Measurements from ENCODE around the gene CRTAP. TPM values are rescaled to one million over a fixed set of nuclear protein-coding genes. Genes with fewer than 3 reads are reported as not detected.
A peak's percentile ranks its signal among the peaks of the same experiment; 100 is the strongest.
"Not testable (repeated sequence)": the region's sequence is repeated elsewhere in the genome, so short reads cannot be mapped to it uniquely, and the experiment has no call there.

Gene CRTAP
- 10 to 100 TPM; 39.2 to 43.4 TPM for total RNA-seq

GRCh38 chr3:33113772-33114621 lies at the start of gene CRTAP:
Gene CRTAP, plus strand, starts transcription at chr3:33114014. Its CDS starts 64 bp downstream, at chr3:33114078.
- Mint-ChIP-seq H3K27ac (peak within 1 kb of the TSS; percentile 73), H3K36me3 (ENCODE audit: low read depth) (no peaks in the 10 kb centered on the region), H3K4me3 (peak within 1 kb of the TSS; percentile 77), H3K9me3 (ENCODE audit: low read depth) (no peaks in the 10 kb centered on the region), H3K27me3 (no peaks in the 10 kb centered on the region), H3K4me1 (peaks cover 47% of the 10 kb centered on the region)
- intact Hi-C loops (cut with DNase I, micrococcal nuclease), result loop anchor here (1.0 to 10.0 kb wide), 9 partner anchors 17 to 603 kb away; partner anchors contain the start of genes GLB1 (in 2 of the 2), TMPPE (in 2 of the 2), CLASP2 (in 1 of the 2) and DYNC1LI1 (in 1 of the 2)
- POLR2A ChIA-PET, result no interaction called here
- DNase-seq (peak; percentile 93), ATAC-seq (peak; percentile 87)
- CTCF ChIA-PET, result interaction anchor here (0.7 to 2.0 kb wide), 6 partner anchors 10 to 267 kb away, joined by 3 to 7 read pairs (median 4); no protein-coding TSS in a partner anchor

DNA sequence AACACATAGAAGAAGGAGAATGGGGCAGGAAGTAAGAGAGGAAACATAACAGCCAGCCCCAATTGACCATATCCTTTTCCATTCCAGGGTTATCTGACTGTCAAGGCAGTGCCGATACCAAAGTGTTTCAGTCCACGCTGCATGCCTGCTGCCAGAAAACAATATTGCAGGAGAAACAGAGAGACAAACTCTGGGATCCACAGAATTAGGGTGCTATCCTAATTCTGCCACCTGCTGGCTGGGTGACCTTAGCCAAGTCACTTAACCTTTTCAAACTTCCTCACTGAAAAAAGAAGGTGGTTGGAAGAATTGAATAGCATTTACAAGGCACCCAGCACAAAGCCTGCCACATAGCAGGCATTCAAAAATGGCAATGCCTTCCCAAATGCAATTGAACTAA lies 48.9 kb upstream of the CRTAP start:
- no peak for ATAC-seq
- ChIA-PET CTCF (interaction anchor here (1.5 to 6.5 kb wide), 2 partner anchors 9 to 117 kb away, joined by 4 to 53 read pairs; partner anchors contain the start of gene CCR4), POLR2A (no interaction called here)
- Mint-ChIP-seq H3K4me1 (peaks cover 65% of the 10 kb centered on the region), H3K36me3 (ENCODE audit: low read depth) (peaks cover 56% of the 10 kb centered on the region), H3K27ac (no peak overlapping the region), H3K27me3 (no peaks in the 10 kb centered on the region), H3K9me3 (ENCODE audit: low read depth) (no peaks in the 10 kb centered on the region), H3K4me3 (no peak overlapping the region)
- intact Hi-C loops (cut with DNase I, micrococcal nuclease), result loop anchor here (1.0 to 5.0 kb wide), 2 partner anchors 47 to 118 kb away; partner anchors contain the start of gene CRTAP (in 1 of the 2)
- peak; percentile 69 for DNase-seq

DNA sequence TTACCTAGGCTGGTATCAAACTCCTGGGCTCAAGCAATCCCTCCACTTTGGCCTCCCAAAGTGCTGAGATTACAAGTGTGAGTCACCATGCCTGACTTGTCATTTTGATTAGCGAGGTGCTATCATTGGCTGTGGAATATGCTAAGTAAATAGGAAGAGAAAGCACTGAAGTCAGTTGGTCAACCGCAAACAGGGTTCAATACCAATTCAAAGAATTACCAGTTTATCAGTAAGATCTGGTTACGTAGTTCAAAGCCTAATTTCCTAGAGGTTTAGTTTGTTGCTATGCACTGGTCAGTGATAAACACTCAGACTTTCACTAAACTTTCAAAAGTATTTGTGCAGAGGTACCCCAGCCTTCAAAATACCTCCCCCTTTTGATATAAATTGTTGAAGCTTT lies 46.3 kb upstream of the CRTAP start:
- H3K27ac Mint-ChIP-seq, result no peak overlapping the region

GRCh38 chr3:33069862-33070261 lies 44.0 kb upstream of the CRTAP start:
- H3K36me3 Mint-ChIP-seq (ENCODE audit: low read depth), result peaks cover 37% of the 10 kb centered on the region
- H3K27me3 Mint-ChIP-seq; ATAC-seq; H3K4me3 Mint-ChIP-seq; DNase-seq; POLR2A ChIA-PET; H3K27ac Mint-ChIP-seq; H3K9me3 Mint-ChIP-seq (ENCODE audit: low read depth): not testable (repeated sequence)
- CTCF ChIA-PET, result interaction anchor here (0.6 to 9.4 kb wide), 10 partner anchors 9 to 895 kb away, joined by 3 to 190 read pairs (median 4); partner anchors contain the start of gene CCR4
- intact Hi-C loops (cut with DNase I, micrococcal nuclease), result loop anchor here in 1 of 2 experiments (10.0 kb wide), 1 partner anchor 315 kb away; no protein-coding TSS in a partner anchor
- peaks cover 39% of the 10 kb centered on the region for H3K4me1 Mint-ChIP-seq

More for the DNA sequence above, 46.3 kb upstream of the CRTAP start:
- peaks cover 48% of the 10 kb centered on the region for H3K36me3 Mint-ChIP-seq (ENCODE audit: low read depth)
- H3K9me3 Mint-ChIP-seq (ENCODE audit: low read depth), result no peaks in the 10 kb centered on the region
- no peak overlapping the region for H3K4me3 Mint-ChIP-seq
- POLR2A ChIA-PET, result no interaction called here
- ATAC-seq, result no peak
- H3K4me1 Mint-ChIP-seq, result peaks cover 56% of the 10 kb centered on the region
- no peaks in the 10 kb centered on the region for H3K27me3 Mint-ChIP-seq
- no peak for DNase-seq
- intact Hi-C loops (cut with DNase I, micrococcal nuclease), result no loop called here
- CTCF ChIA-PET, result interaction anchor here (1.1 to 9.4 kb wide), 2 partner anchors 21 to 117 kb away, joined by 5 to 190 read pairs; partner anchors contain the start of gene CCR4

- H3K27ac Mint-ChIP-seq, result no peak overlapping the region
- H3K4me1 Mint-ChIP-seq, result peaks cover 31% of the 10 kb centered on the region
- peaks cover 29% of the 10 kb centered on the region for H3K36me3 Mint-ChIP-seq (ENCODE audit: low read depth)
- intact Hi-C loops (cut with DNase I, micrococcal nuclease), result loop anchor here in 1 of 2 experiments (10.0 kb wide), 1 partner anchor 316 kb away; no protein-coding TSS in a partner anchor
- ATAC-seq, result no peak
- no peaks in the 10 kb centered on the region for H3K27me3 Mint-ChIP-seq
- POLR2A ChIA-PET, result no interaction called here
- H3K9me3 Mint-ChIP-seq (ENCODE audit: low read depth), result no peaks in the 10 kb centered on the region
- DNase-seq, result no peak
- H3K4me3 Mint-ChIP-seq, result no peak overlapping the region
- CTCF ChIA-PET, result interaction anchor here (0.7 to 9.4 kb wide), 6 partner anchors 11 to 121 kb away, joined by 3 to 190 read pairs (median 5); partner anchors contain the start of gene CCR4
Observed at GRCh38 chr3:33071181-33071580, 42.6 kb upstream of the CRTAP start.

DNA sequence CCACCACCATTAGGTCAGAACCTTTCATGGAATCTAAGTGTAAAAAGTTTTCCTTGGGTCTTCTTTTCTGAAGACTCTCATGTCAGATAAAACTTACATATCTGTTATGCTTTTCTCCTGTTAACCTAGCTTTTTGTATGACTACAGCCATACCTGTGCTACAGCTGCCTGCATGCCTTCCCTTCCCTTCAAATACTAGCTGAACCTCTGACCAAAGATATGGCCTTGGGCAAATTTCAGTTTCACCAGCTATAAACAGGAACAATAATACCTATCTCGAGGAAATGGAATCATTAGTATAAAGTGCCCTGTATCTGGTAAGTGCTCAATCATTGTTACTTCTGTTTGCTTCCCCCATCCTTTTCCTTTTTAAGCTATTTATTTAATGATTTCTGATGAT lies 41.9 kb upstream of the CRTAP start:
- H3K4me1 Mint-ChIP-seq, result peaks cover 31% of the 10 kb centered on the region
- no peak overlapping the region for H3K4me3 Mint-ChIP-seq
- ChIA-PET CTCF (interaction anchor here (0.7 to 9.4 kb wide), 6 partner anchors 27 to 122 kb away, joined by 3 to 190 read pairs (median 3); partner anchors contain the start of gene CCR4), POLR2A (no interaction called here)
- no peak overlapping the region for H3K27ac Mint-ChIP-seq
- H3K27me3 Mint-ChIP-seq, result no peaks in the 10 kb centered on the region
- H3K9me3 Mint-ChIP-seq (ENCODE audit: low read depth), result no peaks in the 10 kb centered on the region
- intact Hi-C loops (cut with DNase I, micrococcal nuclease), result loop anchor here in 1 of 2 experiments (10.0 kb wide), 1 partner anchor 317 kb away; no protein-coding TSS in a partner anchor
- peaks cover 32% of the 10 kb centered on the region for H3K36me3 Mint-ChIP-seq (ENCODE audit: low read depth)
- no peak for DNase-seq
- no peak for ATAC-seq

GRCh38 chr3:33074217-33075067 lies 39.4 kb upstream of the CRTAP start:
- ChIA-PET CTCF (interaction anchor here (0.6 to 9.4 kb wide), 39 partner anchors 9 to 298 kb away, joined by 3 to 190 read pairs (median 4); partner anchors contain the start of genes CCR4 and CRTAP), POLR2A (interaction anchor here (0.6 kb wide), 1 partner anchor 68 kb away, joined by 4 read pairs; no protein-coding TSS in a partner anchor)
- Mint-ChIP-seq H3K27ac (peak overlapping the region; percentile 17), H3K4me3 (no peak overlapping the region), H3K4me1 (peaks cover 26% of the 10 kb centered on the region), H3K27me3 (no peaks in the 10 kb centered on the region), H3K36me3 (ENCODE audit: low read depth) (peaks cover 17% of the 10 kb centered on the region), H3K9me3 (ENCODE audit: low read depth) (no peaks in the 10 kb centered on the region)
- ATAC-seq (peak; percentile 91), DNase-seq (peak; percentile 83)
- intact Hi-C loops (cut with DNase I, micrococcal nuclease), result loop anchor here (1.0 to 10.0 kb wide), 4 partner anchors 27 to 320 kb away; no protein-coding TSS in a partner anchor

DNA sequence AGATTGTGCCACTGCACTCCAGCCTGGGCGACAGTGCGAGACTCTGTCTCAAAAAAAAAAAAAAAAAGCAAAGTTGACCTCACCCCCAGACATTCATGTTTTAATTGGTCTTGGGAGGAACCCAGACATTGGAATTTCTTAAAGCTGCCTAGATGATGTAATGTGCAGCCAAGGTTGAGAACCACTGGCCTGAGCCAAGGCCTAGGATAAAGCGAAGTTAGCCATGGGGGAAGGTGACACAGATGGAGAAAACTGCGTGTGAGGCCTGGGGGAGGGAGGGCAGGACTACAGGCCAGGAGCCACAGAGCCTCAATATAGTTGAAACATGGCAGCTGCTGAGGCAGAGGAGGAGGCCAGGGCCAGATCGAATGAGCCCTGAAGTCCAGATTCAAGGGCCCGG lies 37.8 kb upstream of the CRTAP start:
- Mint-ChIP-seq H3K4me3 (no peak overlapping the region), H3K4me1 (peaks cover 21% of the 10 kb centered on the region), H3K36me3 (ENCODE audit: low read depth) (peaks cover 9% of the 10 kb centered on the region), H3K27ac (peak overlapping the region; percentile 23), H3K9me3 (ENCODE audit: low read depth) (no peaks in the 10 kb centered on the region), H3K27me3 (no peaks in the 10 kb centered on the region)
- ChIA-PET CTCF (interaction anchor here (0.5 to 9.4 kb wide), 7 partner anchors 9 to 201 kb away, joined by 3 to 190 read pairs (median 5); partner anchors contain the start of gene CCR4), POLR2A (no interaction called here)
- ATAC-seq (no peak), DNase-seq (no peak)
- intact Hi-C loops (cut with DNase I, micrococcal nuclease), result loop anchor here in 1 of 2 experiments (10.0 kb wide), 1 partner anchor 321 kb away; no protein-coding TSS in a partner anchor

GRCh38 chr3:33076952-33077351 lies 36.9 kb upstream of the CRTAP start:
- DNase-seq (no peak), ATAC-seq (no peak)
- H3K27ac Mint-ChIP-seq, result no peak overlapping the region
- intact Hi-C loops (cut with DNase I, micrococcal nuclease), result loop anchor here in 1 of 2 experiments (10.0 kb wide), 1 partner anchor 322 kb away; no protein-coding TSS in a partner anchor
- ChIA-PET CTCF (interaction anchor here (1.2 kb wide), 1 partner anchor 129 kb away, joined by 3 read pairs; no protein-coding TSS in a partner anchor), POLR2A (no interaction called here)
- H3K27me3 Mint-ChIP-seq, result no peaks in the 10 kb centered on the region
- H3K9me3 Mint-ChIP-seq (ENCODE audit: low read depth), result no peaks in the 10 kb centered on the region
- peaks cover 12% of the 10 kb centered on the region for H3K4me1 Mint-ChIP-seq
- no peak overlapping the region for H3K4me3 Mint-ChIP-seq
- peaks cover 6% of the 10 kb centered on the region for H3K36me3 Mint-ChIP-seq (ENCODE audit: low read depth)

GRCh38 chr3:33077976-33078375 lies 35.8 kb upstream of the CRTAP start:
- Mint-ChIP-seq H3K27me3 (no peaks in the 10 kb centered on the region), H3K4me1 (peaks cover 9% of the 10 kb centered on the region), H3K4me3 (no peak overlapping the region), H3K36me3 (ENCODE audit: low read depth) (peaks cover 4% of the 10 kb centered on the region), H3K27ac (no peak overlapping the region), H3K9me3 (ENCODE audit: low read depth) (no peaks in the 10 kb centered on the region)
- no peak for ATAC-seq
- intact Hi-C loops (cut with DNase I, micrococcal nuclease), result loop anchor here in 1 of 2 experiments (10.0 kb wide), 1 partner anchor 323 kb away; no protein-coding TSS in a partner anchor
- ChIA-PET POLR2A (no interaction called here), CTCF (interaction anchor here (0.6 to 1.2 kb wide), 5 partner anchors 20 to 273 kb away, joined by 3 read pairs; no protein-coding TSS in a partner anchor)
- DNase-seq, result no peak
